Measurements from ENCODE around the gene C10orf143. TPM values are rescaled to one million over a fixed set of nuclear protein-coding genes. Genes with fewer than 3 reads are reported as not detected.

C10orf143 gene
- total RNA-seq (ENCODE audit: low replicate concordance) = 1.1 and 1.6 TPM in 2 replicates

GRCh38 chr10:130110246-130111112 is at the start of gene C10orf143:
C10orf143 (minus strand) TSS chr10:130110830; CDS start chr10:130110772, 58 bp downstream.
- DNase-seq (ENCODE audit: low spot score) = peak; percentile 98
- Histone ChIP-seq H3F3A (ENCODE audit: low read depth) (peaks cover 7% of the 10 kb centered on the region), H3K4me2 (peak within 1 kb of the TSS; percentile 91), H3K4me1 (no peaks in the 10 kb centered on the region), H3K9me3 (ENCODE audit: low read depth) (no peaks in the 10 kb centered on the region), H3K36me3 (peaks cover 3% of the 10 kb centered on the region), H3K27me3 (peaks cover 8% of the 10 kb centered on the region), H3K9ac (peak within 1 kb of the TSS; percentile 76), H2AFZ (replicated peaks) (peak within 1 kb of the TSS; percentile 87), H3K4me3 (peak within 1 kb of the TSS; percentile 59), H4K20me1 (ENCODE audit: low read depth) (no peaks in the 10 kb centered on the region), H3K27ac (peak within 1 kb of the TSS; percentile 77), H3K79me2 (ENCODE audit: low read depth) (peaks cover 18% of the 10 kb centered on the region)
- TF ChIP-seq CTCF (IDR thresholded peaks at IDR 0.05) = no peak
- TF ChIP-seq EZH2 (IDR thresholded peaks at IDR 0.05) = no peak
- no peak for TF ChIP-seq EZH2phosphoT487 (IDR thresholded peaks at IDR 0.05)
- Mint-ChIP-seq H3K4me3 (peak within 1 kb of the TSS; percentile 98), H3K9me3 (peaks cover 2% of the 10 kb centered on the region), H3K27me3 (ENCODE audit: insufficient read depth, low read depth) (peaks cover 7% of the 10 kb centered on the region), H3K4me1 (peaks cover 17% of the 10 kb centered on the region), H3K27ac (peak within 1 kb of the TSS; percentile 97), H3K36me3 (peaks cover 2% of the 10 kb centered on the region)

- no peak overlapping the region for H3K9ac ChIP-seq
- Mint-ChIP-seq H3K9me3 (peaks cover 9% of the 10 kb centered on the region), H3K4me1 (no peaks in the 10 kb centered on the region), H3K36me3 (peaks cover 38% of the 10 kb centered on the region), H3K4me3 (no peak overlapping the region), H3K27me3 (ENCODE audit: insufficient read depth, low read depth) (peaks cover 2% of the 10 kb centered on the region), H3K27ac (no peak overlapping the region)
- no peak for TF ChIP-seq EZH2phosphoT487 (IDR thresholded peaks at IDR 0.05)
- TF ChIP-seq CTCF (IDR thresholded peaks at IDR 0.05) = no peak
- TF ChIP-seq EZH2 (IDR thresholded peaks at IDR 0.05) = no peak
- H3K79me2 ChIP-seq (ENCODE audit: low read depth) = peaks cover 51% of the 10 kb centered on the region
- H3K4me3 ChIP-seq = no peak overlapping the region
- no peaks in the 10 kb centered on the region for H3K9me3 ChIP-seq (ENCODE audit: low read depth)
- no peaks in the 10 kb centered on the region for H3K27me3 ChIP-seq
- H3K4me2 ChIP-seq = no peak overlapping the region
- no peak overlapping the region for H2AFZ ChIP-seq (replicated peaks)
- H3F3A ChIP-seq (ENCODE audit: low read depth) = no peaks in the 10 kb centered on the region
- no peak for DNase-seq (ENCODE audit: low spot score)
- peaks cover 29% of the 10 kb centered on the region for H4K20me1 ChIP-seq (ENCODE audit: low read depth)
- H3K27ac ChIP-seq = no peak overlapping the region
- no peaks in the 10 kb centered on the region for H3K36me3 ChIP-seq
- H3K4me1 ChIP-seq = no peaks in the 10 kb centered on the region
These were observed 48.7 kb upstream of the C10orf143 start for GRCh38 chr10:130159192-130159794.

GRCh38 chr10:130146042-130146441 is 35.4 kb upstream of the C10orf143 start:
- Histone ChIP-seq H4K20me1 (ENCODE audit: low read depth) (peaks cover 43% of the 10 kb centered on the region), H3K4me1 (no peaks in the 10 kb centered on the region), H3K9me3 (ENCODE audit: low read depth) (no peaks in the 10 kb centered on the region), H3F3A (ENCODE audit: low read depth) (no peaks in the 10 kb centered on the region), H3K27ac (no peak overlapping the region), H3K79me2 (ENCODE audit: low read depth) (peaks cover 99% of the 10 kb centered on the region), H3K4me3 (no peak overlapping the region), H3K27me3 (no peaks in the 10 kb centered on the region), H3K4me2 (no peak overlapping the region), H2AFZ (replicated peaks) (no peak overlapping the region), H3K9ac (no peak overlapping the region), H3K36me3 (no peaks in the 10 kb centered on the region)
- Mint-ChIP-seq H3K36me3 (peaks cover 40% of the 10 kb centered on the region), H3K27me3 (ENCODE audit: insufficient read depth, low read depth) (no peaks in the 10 kb centered on the region), H3K9me3 (peaks cover 5% of the 10 kb centered on the region), H3K4me3 (no peak overlapping the region), H3K4me1 (peaks cover 10% of the 10 kb centered on the region), H3K27ac (no peak overlapping the region)
- DNase-seq (ENCODE audit: low spot score) = no peak
- TF ChIP-seq EZH2 (IDR thresholded peaks at IDR 0.05) = no peak
